ENCODE results near the gene SYNGR2.

SYNGR2 gene

GRCh38 chr17:78127888-78128550 is 40.4 kb upstream of the SYNGR2 start:
- no peak for DNase-seq (ENCODE audit: low read depth, low spot score)
- TF ChIP-seq POLR2AphosphoS5 (IDR thresholded peaks at IDR 0.05; ENCODE audit: borderline replicate concordance, low read depth, low read length) (no peak), EZH2 (IDR thresholded peaks at IDR 0.05) (no peak), FOXP2 (optimal IDR thresholded peaks at IDR 0.05; ENCODE audit: control extremely low read depth, extremely low read length, insufficient read depth) (no peak)
- H3K9ac ChIP-seq (ENCODE audit: insufficient read length) = peak overlapping the region; percentile 64
- H3K9me3 ChIP-seq (ENCODE audit: low read depth, low read length) = no peaks in the 10 kb centered on the region
- peak overlapping the region; percentile 94 for H3K4me3 ChIP-seq
- peaks cover 3% of the 10 kb centered on the region; the same call in 1 of the 2 replicates for H3K36me3 ChIP-seq (ENCODE audit: insufficient read depth, low read length)
- no peak overlapping the region for H3K27ac ChIP-seq

- H3K27ac ChIP-seq = no peak within 1 kb of the TSS
Measured at GRCh38 chr17:78128551-78129350, 39.6 kb upstream of the SYNGR2 start, which contains the start of gene TMC6. TMC6 (minus strand) TSS chr17:78128755; CDS start chr17:78126832, 1,923 bp downstream.

GRCh38 chr17:78129351-78130089 is 38.9 kb upstream of the SYNGR2 start:
- Histone ChIP-seq H3K4me3 (peak overlapping the region; percentile 94), H3K9ac (ENCODE audit: insufficient read length) (peak overlapping the region; percentile 61), H3K36me3 (ENCODE audit: insufficient read depth, low read length) (no peaks in the 10 kb centered on the region), H3K27ac (no peak overlapping the region), H3K9me3 (ENCODE audit: low read depth, low read length) (no peaks in the 10 kb centered on the region)
- no peak for DNase-seq (ENCODE audit: low read depth, low spot score)
- TF ChIP-seq EZH2 (IDR thresholded peaks at IDR 0.05) (no peak), FOXP2 (optimal IDR thresholded peaks at IDR 0.05; ENCODE audit: control extremely low read depth, extremely low read length, insufficient read depth) (no peak), POLR2AphosphoS5 (IDR thresholded peaks at IDR 0.05; ENCODE audit: borderline replicate concordance, low read depth, low read length) (no peak)

More at GRCh38 chr17:78128551-78129350, 39.6 kb upstream of the SYNGR2 start, which contains the start of gene TMC6:
- TF ChIP-seq POLR2AphosphoS5 (IDR thresholded peaks at IDR 0.05; ENCODE audit: borderline replicate concordance, low read depth, low read length) (peak; percentile 48), FOXP2 (optimal IDR thresholded peaks at IDR 0.05; ENCODE audit: control extremely low read depth, extremely low read length, insufficient read depth) (no peak), EZH2 (IDR thresholded peaks at IDR 0.05) (no peak)
- no peak for DNase-seq (ENCODE audit: low read depth, low spot score)
- H3K9ac ChIP-seq (ENCODE audit: insufficient read length) = peak within 1 kb of the TSS; percentile 64
- no peaks in the 10 kb centered on the region for H3K9me3 ChIP-seq (ENCODE audit: low read depth, low read length)
- H3K4me3 ChIP-seq = peak within 1 kb of the TSS; percentile 94
- H3K36me3 ChIP-seq (ENCODE audit: insufficient read depth, low read length) = no peaks in the 10 kb centered on the region

GRCh38 chr17:78130090-78130436 is 38.3 kb upstream of the SYNGR2 start:
- Histone ChIP-seq H3K9ac (ENCODE audit: insufficient read length) (no peak overlapping the region), H3K27ac (no peak overlapping the region)

GRCh38 chr17:78130437-78131101 is 37.8 kb upstream of the SYNGR2 start, which contains the start of gene TMC8:
TMC8 (plus strand) TSS chr17:78130771; CDS start chr17:78131589, 818 bp downstream.
- no peak within 1 kb of the TSS for H3K9ac ChIP-seq (ENCODE audit: insufficient read length)
- H3K4me3 ChIP-seq = no peak within 1 kb of the TSS
- no peaks in the 10 kb centered on the region for H3K9me3 ChIP-seq (ENCODE audit: low read depth, low read length)
- TF ChIP-seq POLR2AphosphoS5 (IDR thresholded peaks at IDR 0.05; ENCODE audit: borderline replicate concordance, low read depth, low read length) = no peak
- no peaks in the 10 kb centered on the region for H3K36me3 ChIP-seq (ENCODE audit: insufficient read depth, low read length)
- DNase-seq (ENCODE audit: low read depth, low spot score) = no peak
- H3K27ac ChIP-seq = no peak within 1 kb of the TSS

More at GRCh38 chr17:78130090-78130436, 38.3 kb upstream of the SYNGR2 start:
- Histone ChIP-seq H3K9me3 (ENCODE audit: low read depth, low read length) (no peaks in the 10 kb centered on the region), H3K4me3 (no peak overlapping the region), H3K36me3 (ENCODE audit: insufficient read depth, low read length) (no peaks in the 10 kb centered on the region)
- TF ChIP-seq POLR2AphosphoS5 (IDR thresholded peaks at IDR 0.05; ENCODE audit: borderline replicate concordance, low read depth, low read length) (no peak), FOXP2 (optimal IDR thresholded peaks at IDR 0.05; ENCODE audit: control extremely low read depth, extremely low read length, insufficient read depth) (no peak), EZH2 (IDR thresholded peaks at IDR 0.05) (no peak)
- DNase-seq (ENCODE audit: low read depth, low spot score) = no peak

GRCh38 chr17:78131172-78132083 is 37.0 kb upstream of the SYNGR2 start:
- no peak for DNase-seq (ENCODE audit: low read depth, low spot score)
- H3K4me3 ChIP-seq = no peak overlapping the region
- no peaks in the 10 kb centered on the region for H3K36me3 ChIP-seq (ENCODE audit: insufficient read depth, low read length)
- no peak overlapping the region for H3K9ac ChIP-seq (ENCODE audit: insufficient read length)
- no peaks in the 10 kb centered on the region for H3K9me3 ChIP-seq (ENCODE audit: low read depth, low read length)
- no peak overlapping the region for H3K27ac ChIP-seq
- TF ChIP-seq FOXP2 (optimal IDR thresholded peaks at IDR 0.05; ENCODE audit: control extremely low read depth, extremely low read length, insufficient read depth) = no peak
- no peak for TF ChIP-seq POLR2AphosphoS5 (IDR thresholded peaks at IDR 0.05; ENCODE audit: borderline replicate concordance, low read depth, low read length)
- TF ChIP-seq EZH2 (IDR thresholded peaks at IDR 0.05) = no peak

GRCh38 chr17:78132084-78132676 is 36.2 kb upstream of the SYNGR2 start:
- no peaks in the 10 kb centered on the region for H3K9me3 ChIP-seq (ENCODE audit: low read depth, low read length)
- H3K4me3 ChIP-seq = no peak overlapping the region
- no peak for TF ChIP-seq POLR2AphosphoS5 (IDR thresholded peaks at IDR 0.05; ENCODE audit: borderline replicate concordance, low read depth, low read length)
- no peak for TF ChIP-seq EZH2 (IDR thresholded peaks at IDR 0.05)
- TF ChIP-seq FOXP2 (optimal IDR thresholded peaks at IDR 0.05; ENCODE audit: control extremely low read depth, extremely low read length, insufficient read depth) = no peak
- H3K9ac ChIP-seq (ENCODE audit: insufficient read length) = no peak overlapping the region
- DNase-seq (ENCODE audit: low read depth, low spot score) = no peak
- H3K36me3 ChIP-seq (ENCODE audit: insufficient read depth, low read length) = no peaks in the 10 kb centered on the region
- H3K27ac ChIP-seq = no peak overlapping the region
